Glutamatergic neuron (in vitro differentiated cells): Measurements from ENCODE around the gene CBY2. TPM values are rescaled to one million over a fixed set of nuclear protein-coding genes. Genes with fewer than 3 reads are reported as not detected.

Experiments
- DNase-seq: peaks from one replicate; pipeline ENCODE4 v3.0.0; 2022
- H3K27ac Mint-ChIP-seq: one replicate; pipeline ENCODE4 v1.8.0; 2020; ENCODE audit warnings: mild to moderate bottlenecking, mixed read lengths, inconsistent platforms; ENCODE audit not compliant: unreplicated experiment
- H3K27me3 Mint-ChIP-seq: one replicate; pipeline ENCODE4 v1.8.0; 2020; ENCODE audit warnings: mild to moderate bottlenecking, moderate library complexity, mixed read lengths, inconsistent platforms; ENCODE audit not compliant: unreplicated experiment
- H3K36me3 Mint-ChIP-seq: one replicate; pipeline ENCODE4 v1.8.0; 2020; ENCODE audit warnings: mild to moderate bottlenecking, mixed read lengths, inconsistent platforms; ENCODE audit not compliant: unreplicated experiment
- H3K4me1 Mint-ChIP-seq: one replicate; pipeline ENCODE4 v1.8.0; 2020; ENCODE audit warnings: mild to moderate bottlenecking, low read depth, mixed read lengths, inconsistent platforms; ENCODE audit not compliant: unreplicated experiment
- H3K4me3 Mint-ChIP-seq: one replicate; pipeline ENCODE4 v1.8.0; 2020; ENCODE audit warnings: mild to moderate bottlenecking, mixed read lengths, inconsistent platforms; ENCODE audit not compliant: unreplicated experiment
- H3K9me3 Mint-ChIP-seq: one replicate; pipeline ENCODE4 v1.8.0; 2020; ENCODE audit warnings: mild to moderate bottlenecking, moderate library complexity, mixed read lengths, inconsistent platforms; ENCODE audit not compliant: unreplicated experiment
- CTCF ChIP-seq: fragments of 200-600 bp; sonication (generic); IDR thresholded peaks from one replicate; pipeline ENCODE4 v1.5.0; 2021; ENCODE audit not compliant: partially characterized antibody, unreplicated experiment
- total RNA-seq: library from RNA; stranded (reverse); fragmentation: NEBNext Ultra II Directional; extraction: Animal tissue kit (Norgen Biotek cat#: 25700); gene quantifications from one replicate; pipeline ENCODE4 v1.2.1, GENCODE V29; 2021; ENCODE audit not compliant: unreplicated experiment

The CBY2 gene
- total RNA-seq, 1 donor from 2014 or later = not detected

DNA sequence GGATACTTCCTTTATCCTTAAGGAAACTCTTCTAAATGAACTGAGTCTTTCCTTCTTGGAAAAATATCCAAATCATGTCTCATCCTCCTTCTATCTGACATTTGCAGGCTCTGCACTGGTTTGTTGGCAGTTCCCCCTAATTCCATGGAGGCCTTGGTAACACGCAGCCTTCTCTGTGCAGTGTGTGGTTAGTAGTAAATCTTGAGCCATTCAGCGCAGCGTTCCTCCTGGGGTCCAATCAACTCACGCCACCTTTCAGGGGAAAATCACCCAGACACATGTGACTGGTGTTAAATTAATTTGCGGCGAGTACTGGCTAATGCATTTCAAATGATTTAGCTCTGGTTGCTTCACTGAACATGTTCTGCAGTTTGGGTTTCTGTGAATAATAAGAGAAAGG, 21.0 kb upstream of the CBY2 start:
- no peak overlapping the region for H3K27ac Mint-ChIP-seq
- H3K27me3 Mint-ChIP-seq = no peaks in the 10 kb centered on the region
- H3K9me3 Mint-ChIP-seq = no peaks in the 10 kb centered on the region
- TF ChIP-seq CTCF = no peak
- no peaks in the 10 kb centered on the region for H3K4me1 Mint-ChIP-seq
- H3K36me3 Mint-ChIP-seq = no peaks in the 10 kb centered on the region
- H3K4me3 Mint-ChIP-seq = no peak overlapping the region
- DNase-seq = no peak

GRCh38 chr13:45682494-45683008, 19.6 kb upstream of the CBY2 start:
- no peak for TF ChIP-seq CTCF
- no peaks in the 10 kb centered on the region for H3K4me1 Mint-ChIP-seq
- H3K9me3 Mint-ChIP-seq = no peaks in the 10 kb centered on the region
- no peak overlapping the region for H3K4me3 Mint-ChIP-seq
- no peaks in the 10 kb centered on the region for H3K36me3 Mint-ChIP-seq
- H3K27me3 Mint-ChIP-seq = no peaks in the 10 kb centered on the region
- DNase-seq = no peak
- no peak overlapping the region for H3K27ac Mint-ChIP-seq

DNA sequence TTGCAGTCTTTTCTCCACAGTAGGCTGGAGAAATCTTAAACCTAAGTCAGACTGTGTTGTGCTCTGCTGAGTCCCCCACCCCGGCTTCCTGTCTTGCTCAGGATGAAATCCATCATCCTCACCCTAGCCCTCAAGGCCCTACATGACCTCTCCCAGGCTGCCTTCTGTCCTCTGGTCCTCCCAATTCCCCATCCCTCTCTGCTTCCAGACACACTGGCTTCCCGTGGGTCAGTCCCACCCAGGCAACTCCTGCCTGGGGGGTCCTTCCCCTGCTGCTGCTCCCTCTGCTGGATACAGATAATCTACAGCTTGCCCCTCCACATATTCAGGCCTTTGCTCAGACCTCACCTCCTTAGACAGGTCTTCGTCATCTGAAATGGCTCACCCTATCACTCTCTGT, 18.4 kb upstream of the CBY2 start:
- H3K9me3 Mint-ChIP-seq = no peaks in the 10 kb centered on the region
- no peak for DNase-seq
- H3K36me3 Mint-ChIP-seq = no peaks in the 10 kb centered on the region
- TF ChIP-seq CTCF = no peak
- no peaks in the 10 kb centered on the region for H3K4me1 Mint-ChIP-seq
- H3K4me3 Mint-ChIP-seq = no peak overlapping the region
- no peak overlapping the region for H3K27ac Mint-ChIP-seq
- H3K27me3 Mint-ChIP-seq = no peaks in the 10 kb centered on the region

GRCh38 chr13:45688577-45688976, 13.5 kb upstream of the CBY2 start:
- TF ChIP-seq CTCF = no peak
- no peak overlapping the region for H3K27ac Mint-ChIP-seq
- H3K36me3 Mint-ChIP-seq = peaks cover 8% of the 10 kb centered on the region
- DNase-seq = no peak
- H3K9me3 Mint-ChIP-seq = no peaks in the 10 kb centered on the region
- H3K27me3 Mint-ChIP-seq = no peaks in the 10 kb centered on the region
- H3K4me1 Mint-ChIP-seq = no peaks in the 10 kb centered on the region
- no peak overlapping the region for H3K4me3 Mint-ChIP-seq

DNA sequence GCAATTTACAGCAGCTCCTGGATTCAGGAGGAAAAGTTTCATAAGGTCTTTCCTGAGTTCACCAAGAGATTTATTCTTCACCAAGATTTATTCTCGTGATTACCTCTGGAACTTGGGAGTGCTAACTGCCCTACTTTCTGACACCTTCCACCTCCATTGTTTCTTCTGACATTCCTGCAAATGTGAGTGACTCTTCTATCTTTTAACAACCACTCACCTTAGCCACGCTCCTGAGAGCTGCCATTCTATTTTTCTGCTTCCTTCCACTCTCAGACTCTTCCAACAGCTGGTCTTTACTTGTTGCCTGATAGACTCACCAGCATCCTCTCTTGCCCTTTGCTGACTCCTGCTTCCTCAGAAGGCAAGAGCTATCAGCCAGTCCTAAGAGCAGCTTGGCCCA, 11.5 kb upstream of the CBY2 start:
- Mint-ChIP-seq H3K9me3 (no peaks in the 10 kb centered on the region), H3K36me3 (peaks cover 8% of the 10 kb centered on the region), H3K4me1 (no peaks in the 10 kb centered on the region), H3K4me3 (no peak overlapping the region), H3K27ac (no peak overlapping the region), H3K27me3 (no peaks in the 10 kb centered on the region)
- no peak for TF ChIP-seq CTCF
- DNase-seq = no peak
